HFFc6 (cell line): ENCODE data around the gene LEF1. TPM values are rescaled to one million over a fixed set of nuclear protein-coding genes. Genes with fewer than 3 reads are reported as not detected.

Experiments
- DNase-seq: peaks from one replicate; pipeline ENCODE4 v3.0.0-alpha.2; 2018
- H3K27ac Mint-ChIP-seq: 2 replicates; pipeline ENCODE4 v1.8.0; 2020; ENCODE audit warnings: mild to moderate bottlenecking, mixed read lengths
- H3K27me3 Mint-ChIP-seq: 2 replicates; pipeline ENCODE4 v1.8.0; 2021; ENCODE audit warnings: mild to moderate bottlenecking, moderate library complexity, mixed read lengths; ENCODE audit not compliant: insufficient read depth
- H3K36me3 Mint-ChIP-seq: 2 replicates; pipeline ENCODE4 v1.8.0; 2021; ENCODE audit warnings: low read depth, mixed read lengths
- H3K4me1 Mint-ChIP-seq: 2 replicates; pipeline ENCODE4 v1.8.0; 2020; ENCODE audit warnings: low read depth, mixed read lengths
- H3K4me3 Mint-ChIP-seq: 2 replicates; pipeline ENCODE4 v1.8.0; 2020; ENCODE audit warnings: mild to moderate bottlenecking, moderate library complexity, mixed read lengths
- H3K9me3 Mint-ChIP-seq: 2 replicates; pipeline ENCODE4 v1.8.0; 2020; ENCODE audit warnings: mild to moderate bottlenecking, mixed read lengths
- total RNA-seq, 6 experiments: library from RNA; stranded (reverse); fragmentation: NEBNext Ultra II Directional; extraction: Animal tissue kit (Norgen Biotek cat#: 25700); gene quantifications; 2 replicates in 1 of 6; 3 replicates in 5 of 6; pipeline ENCODE4 v1.2.3, GENCODE V29; 2021
- TF ChIP-seq, protein P1 (sequence below): fragments of 200-600 bp; sonication (generic); IDR thresholded peaks from 2 replicates; pipeline ENCODE4 v1.5.0; 2021; ENCODE audit warnings: antibody characterized with exemption, mild to moderate bottlenecking

LEF1 gene
- total RNA-seq, 6 experiments from 2014 or later, result 0.22 to 0.37 (median 0.31) TPM; not detected in 3

GRCh38 chr4:108099838-108100237 lies 68.9 kb downstream of the LEF1 start:
- Mint-ChIP-seq H3K9me3 (no peaks in the 10 kb centered on the region), H3K27ac (no peak overlapping the region), H3K4me3 (no peak overlapping the region), H3K27me3 (peaks cover 3% of the 10 kb centered on the region; the same call in 1 of the 2 replicates), H3K36me3 (no peaks in the 10 kb centered on the region), H3K4me1 (no peaks in the 10 kb centered on the region)
- DNase-seq, result no peak
- TF ChIP-seq, protein P1, sequence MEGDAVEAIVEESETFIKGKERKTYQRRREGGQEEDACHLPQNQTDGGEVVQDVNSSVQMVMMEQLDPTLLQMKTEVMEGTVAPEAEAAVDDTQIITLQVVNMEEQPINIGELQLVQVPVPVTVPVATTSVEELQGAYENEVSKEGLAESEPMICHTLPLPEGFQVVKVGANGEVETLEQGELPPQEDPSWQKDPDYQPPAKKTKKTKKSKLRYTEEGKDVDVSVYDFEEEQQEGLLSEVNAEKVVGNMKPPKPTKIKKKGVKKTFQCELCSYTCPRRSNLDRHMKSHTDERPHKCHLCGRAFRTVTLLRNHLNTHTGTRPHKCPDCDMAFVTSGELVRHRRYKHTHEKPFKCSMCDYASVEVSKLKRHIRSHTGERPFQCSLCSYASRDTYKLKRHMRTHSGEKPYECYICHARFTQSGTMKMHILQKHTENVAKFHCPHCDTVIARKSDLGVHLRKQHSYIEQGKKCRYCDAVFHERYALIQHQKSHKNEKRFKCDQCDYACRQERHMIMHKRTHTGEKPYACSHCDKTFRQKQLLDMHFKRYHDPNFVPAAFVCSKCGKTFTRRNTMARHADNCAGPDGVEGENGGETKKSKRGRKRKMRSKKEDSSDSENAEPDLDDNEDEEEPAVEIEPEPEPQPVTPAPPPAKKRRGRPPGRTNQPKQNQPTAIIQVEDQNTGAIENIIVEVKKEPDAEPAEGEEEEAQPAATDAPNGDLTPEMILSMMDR, result no peak

- no peak for DNase-seq
- H3K9me3 Mint-ChIP-seq, result no peaks in the 10 kb centered on the region
- H3K4me1 Mint-ChIP-seq, result no peaks in the 10 kb centered on the region
- peaks cover 7% of the 10 kb centered on the region; the same call in 1 of the 2 replicates for H3K27me3 Mint-ChIP-seq
- no peak overlapping the region for H3K4me3 Mint-ChIP-seq
- H3K27ac Mint-ChIP-seq, result no peak overlapping the region
- H3K36me3 Mint-ChIP-seq, result no peaks in the 10 kb centered on the region
- TF ChIP-seq, protein P1, result no peak
Measured at GRCh38 chr4:108097990-108098553, 70.7 kb downstream of the LEF1 start.

- no peaks in the 10 kb centered on the region for H3K36me3 Mint-ChIP-seq
- H3K9me3 Mint-ChIP-seq, result no peaks in the 10 kb centered on the region
- TF ChIP-seq, protein P1, result no peak
- H3K4me1 Mint-ChIP-seq, result no peaks in the 10 kb centered on the region
- no peak overlapping the region for H3K4me3 Mint-ChIP-seq
- DNase-seq, result no peak
- H3K27me3 Mint-ChIP-seq, result peaks cover 3% of the 10 kb centered on the region; the same call in 1 of the 2 replicates
- H3K27ac Mint-ChIP-seq, result no peak overlapping the region
Measured at GRCh38 chr4:108094923-108095482, 73.7 kb downstream of the LEF1 start.

- Mint-ChIP-seq H3K4me1 (no peaks in the 10 kb centered on the region), H3K27me3 (peaks cover 3% of the 10 kb centered on the region; the same call in 1 of the 2 replicates), H3K36me3 (no peaks in the 10 kb centered on the region), H3K4me3 (no peak overlapping the region), H3K9me3 (no peaks in the 10 kb centered on the region), H3K27ac (no peak overlapping the region)
- DNase-seq, result no peak
- TF ChIP-seq, protein P1, result no peak
Measured at GRCh38 chr4:108094131-108094530, 74.6 kb downstream of the LEF1 start.

- Mint-ChIP-seq H3K27ac (no peak overlapping the region), H3K27me3 (peaks cover 3% of the 10 kb centered on the region; the same call in 1 of the 2 replicates), H3K4me1 (no peaks in the 10 kb centered on the region), H3K9me3 (no peaks in the 10 kb centered on the region), H3K36me3 (no peaks in the 10 kb centered on the region), H3K4me3 (no peak overlapping the region)
- no peak for DNase-seq
- TF ChIP-seq, protein P1, result no peak
Measured at GRCh38 chr4:108092288-108092687, 76.4 kb downstream of the LEF1 start.
